Heart left ventricle (tissue), 13 donors: ENCODE measurements around the gene LYST.

Experiments used
- POLR2A ChIP-seq, 2 donors: fragments of 450-650 bp; IDR thresholded peaks; one replicate each; pipeline ENCODE4 v1.6.1; 2017; ENCODE audit warnings: antibody characterized with exemption in 2 of 2, mild to moderate bottlenecking in 2 of 2, moderate library complexity in 2 of 2
- TF ChIP-seq, protein P1 (sequence below), 12 donors: fragments of 200-600 bp; sonication (generic) in 4 of 12; IDR thresholded peaks; one replicate each; pipeline versions ENCODE4 v1.5.0 to v1.8.0; 2018 to 2022; ENCODE audit warnings: antibody characterized with exemption in 12 of 12, mild to moderate bottlenecking in 5 of 12
- donor health status: ischemic (EF 13 %, LVEDD 7.1; RV severe dilation, severe dysfunction).
- donor health status: DM: no; HTN: yes; CAD: no.
- donor health status: DM: no; HTN: no; CAD: no.
- donor health status: ischemic (EF 25% LVEDD 6.9; RV normal size, moderate dysfunction).
- donor health status: ischemic (EF 25% LVEDD 5.7; RV mildly dilated, moderate dysfunction).
- donor health status: ischemic (EF 35%, LVEDD 5.7; RV mildly dilated, moderate dysfunction).
- donor health status: nonischemic (EF 11% LVEDD 7.7; RV severe dilation, severe dysfunction).
- donor health status: DM: yes; HTN: yes; CAD: no.
- donor health status: PGD.
- donor health status: ischemic (EF 29% LVEDD 5.4; RV normal size, mild dysfunction).
- donor health status: nonischemic (EF 23%, LVEDD 6.1; RV moderate dilation, normal function).

DNA sequence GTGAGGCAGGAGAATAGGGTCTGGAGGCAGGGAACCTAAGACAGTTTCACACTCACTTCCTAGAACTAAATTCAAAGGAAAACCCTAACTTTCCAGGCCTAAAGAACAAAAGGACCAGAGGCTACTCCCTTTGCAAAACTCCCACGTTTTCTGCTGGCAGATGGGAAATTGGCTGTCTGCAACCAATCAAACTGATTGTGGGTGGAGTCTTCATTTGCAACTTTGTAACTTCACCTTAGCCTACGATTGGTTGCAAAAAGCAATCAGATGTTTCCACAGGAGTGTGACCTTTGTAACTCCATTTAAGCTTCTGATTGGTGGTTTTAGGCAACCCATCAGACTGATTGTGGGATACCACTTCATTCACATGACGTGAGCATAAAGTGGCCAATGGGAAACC, 197.4 kb downstream of the LYST start:
- TF ChIP-seq POLR2A (IDR thresholded peaks at IDR 0.05), result no peak
- TF ChIP-seq, protein P1, sequence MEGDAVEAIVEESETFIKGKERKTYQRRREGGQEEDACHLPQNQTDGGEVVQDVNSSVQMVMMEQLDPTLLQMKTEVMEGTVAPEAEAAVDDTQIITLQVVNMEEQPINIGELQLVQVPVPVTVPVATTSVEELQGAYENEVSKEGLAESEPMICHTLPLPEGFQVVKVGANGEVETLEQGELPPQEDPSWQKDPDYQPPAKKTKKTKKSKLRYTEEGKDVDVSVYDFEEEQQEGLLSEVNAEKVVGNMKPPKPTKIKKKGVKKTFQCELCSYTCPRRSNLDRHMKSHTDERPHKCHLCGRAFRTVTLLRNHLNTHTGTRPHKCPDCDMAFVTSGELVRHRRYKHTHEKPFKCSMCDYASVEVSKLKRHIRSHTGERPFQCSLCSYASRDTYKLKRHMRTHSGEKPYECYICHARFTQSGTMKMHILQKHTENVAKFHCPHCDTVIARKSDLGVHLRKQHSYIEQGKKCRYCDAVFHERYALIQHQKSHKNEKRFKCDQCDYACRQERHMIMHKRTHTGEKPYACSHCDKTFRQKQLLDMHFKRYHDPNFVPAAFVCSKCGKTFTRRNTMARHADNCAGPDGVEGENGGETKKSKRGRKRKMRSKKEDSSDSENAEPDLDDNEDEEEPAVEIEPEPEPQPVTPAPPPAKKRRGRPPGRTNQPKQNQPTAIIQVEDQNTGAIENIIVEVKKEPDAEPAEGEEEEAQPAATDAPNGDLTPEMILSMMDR (IDR thresholded peaks at IDR 0.05), result no peak
